ENCODE measurements around the gene ADAMTS2.

GRCh38 chr5:179281694-179282093, 63.6 kb downstream of the ADAMTS2 start:
- TF ChIP-seq EZH2phosphoT487 (IDR thresholded peaks at IDR 0.05; ENCODE audit: insufficient read depth, low read depth) (no peak), EZH2 (IDR thresholded peaks at IDR 0.05; ENCODE audit: insufficient read depth, poor library complexity, severe bottlenecking) (no peak)
